C4-2B (cell line): ENCODE results near the gene RXRA.

Experiments
- ZFX ChIP-seq: fragments of 450-650 bp; IDR thresholded peaks from 2 replicates; pipeline ENCODE4 v1.6.1; 2017
- TF ChIP-seq, protein P1 (sequence below): fragments of 450-650 bp; conservative IDR thresholded peaks from 2 replicates; pipeline ENCODE4 v1.5.1; 2017; ENCODE audit warnings: mild to moderate bottlenecking

DNA sequence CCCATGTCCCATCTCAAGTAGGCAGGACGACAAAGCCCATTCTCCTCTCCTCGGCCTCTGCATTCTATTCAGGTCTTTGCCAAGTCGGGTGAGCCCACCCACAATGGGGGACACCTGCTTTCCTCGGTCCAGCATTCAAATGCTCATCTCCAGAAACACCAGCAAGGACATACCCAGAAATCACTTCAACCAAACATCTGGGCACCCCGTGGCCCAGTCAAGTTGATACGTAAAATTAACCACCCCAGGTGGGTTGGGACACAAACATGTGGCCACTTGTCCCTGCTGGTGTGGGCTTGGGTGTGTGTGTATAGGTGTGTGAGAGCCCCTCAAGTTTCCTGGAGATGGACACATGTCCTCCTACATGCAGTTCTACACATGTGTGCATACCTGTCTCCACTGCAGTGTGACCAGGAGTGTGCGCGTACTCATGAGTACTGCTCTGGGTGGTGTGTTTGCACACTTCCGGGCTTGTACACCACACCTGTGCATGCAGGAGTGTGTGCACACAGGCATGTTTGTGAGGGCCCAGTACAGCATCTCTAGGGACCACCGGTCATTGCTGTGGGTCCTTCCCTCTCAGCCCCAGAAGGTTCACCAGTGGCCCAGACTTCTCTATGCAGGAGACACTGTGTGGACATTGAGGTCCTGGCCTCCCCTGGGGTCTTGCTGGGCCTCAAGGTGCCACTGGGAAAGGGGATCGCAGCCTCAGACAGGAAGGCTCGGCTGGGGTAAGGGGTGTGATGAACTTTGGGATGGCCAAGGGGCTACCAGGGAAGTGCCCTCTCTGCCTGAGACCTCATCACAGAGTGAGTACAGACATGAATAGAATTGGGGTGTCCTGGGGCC lies 35.4 kb upstream of the RXRA start:
- TF ChIP-seq, protein P1, sequence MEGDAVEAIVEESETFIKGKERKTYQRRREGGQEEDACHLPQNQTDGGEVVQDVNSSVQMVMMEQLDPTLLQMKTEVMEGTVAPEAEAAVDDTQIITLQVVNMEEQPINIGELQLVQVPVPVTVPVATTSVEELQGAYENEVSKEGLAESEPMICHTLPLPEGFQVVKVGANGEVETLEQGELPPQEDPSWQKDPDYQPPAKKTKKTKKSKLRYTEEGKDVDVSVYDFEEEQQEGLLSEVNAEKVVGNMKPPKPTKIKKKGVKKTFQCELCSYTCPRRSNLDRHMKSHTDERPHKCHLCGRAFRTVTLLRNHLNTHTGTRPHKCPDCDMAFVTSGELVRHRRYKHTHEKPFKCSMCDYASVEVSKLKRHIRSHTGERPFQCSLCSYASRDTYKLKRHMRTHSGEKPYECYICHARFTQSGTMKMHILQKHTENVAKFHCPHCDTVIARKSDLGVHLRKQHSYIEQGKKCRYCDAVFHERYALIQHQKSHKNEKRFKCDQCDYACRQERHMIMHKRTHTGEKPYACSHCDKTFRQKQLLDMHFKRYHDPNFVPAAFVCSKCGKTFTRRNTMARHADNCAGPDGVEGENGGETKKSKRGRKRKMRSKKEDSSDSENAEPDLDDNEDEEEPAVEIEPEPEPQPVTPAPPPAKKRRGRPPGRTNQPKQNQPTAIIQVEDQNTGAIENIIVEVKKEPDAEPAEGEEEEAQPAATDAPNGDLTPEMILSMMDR, result no peak
- no peak for TF ChIP-seq ZFX
